Type B pancreatic cell (in vitro differentiated cells): ENCODE measurements around the gene SCNM1. TPM values are rescaled to one million over a fixed set of nuclear protein-coding genes. Genes with fewer than 3 reads are reported as not detected.

Experiments
- DNase-seq: peaks from one replicate; pipeline ENCODE4 v3.0.0; 2021; ENCODE audit warnings: mixed read lengths; ENCODE audit not compliant: unreplicated experiment; ENCODE audit errors: extremely low spot score
- H3K27ac Mint-ChIP-seq: 2 replicates; pipeline ENCODE4 v1.8.0; 2021; ENCODE audit warnings: mild to moderate bottlenecking, mixed read lengths
- H3K27me3 Mint-ChIP-seq: 2 replicates; pipeline ENCODE4 v1.8.0; 2021; ENCODE audit warnings: mixed read lengths
- H3K36me3 Mint-ChIP-seq: 2 replicates; pipeline ENCODE4 v1.8.0; 2021; ENCODE audit warnings: mixed read lengths
- H3K4me1 Mint-ChIP-seq: one replicate; pipeline ENCODE4 v1.8.0; 2021; ENCODE audit warnings: mixed read lengths; ENCODE audit not compliant: unreplicated experiment
- H3K4me3 Mint-ChIP-seq: 2 replicates; pipeline ENCODE4 v1.8.0; 2021; ENCODE audit warnings: mild to moderate bottlenecking, mixed read lengths
- H3K9me3 Mint-ChIP-seq: 2 replicates; pipeline ENCODE4 v1.8.0; 2021; ENCODE audit warnings: mixed read lengths
- long read RNA-seq: library from polyadenylated mRNA; unstranded; transcript quantifications from one replicate; pipeline ENCODE4 v2.0.0, GENCODE V29; 2020
- total RNA-seq: library from RNA; stranded (reverse); gene quantifications from 2 replicates; pipeline ENCODE4 v1.2.1, GENCODE V29; 2021; ENCODE audit warnings: low replicate concordance
- TF ChIP-seq, protein P1 (sequence below): fragments of 200-600 bp; sonication (generic); conservative IDR thresholded peaks from 2 replicates; pipeline ENCODE4 v1.5.0; 2021; ENCODE audit warnings: antibody characterized with exemption, mild to moderate bottlenecking

The SCNM1 gene, protein sequence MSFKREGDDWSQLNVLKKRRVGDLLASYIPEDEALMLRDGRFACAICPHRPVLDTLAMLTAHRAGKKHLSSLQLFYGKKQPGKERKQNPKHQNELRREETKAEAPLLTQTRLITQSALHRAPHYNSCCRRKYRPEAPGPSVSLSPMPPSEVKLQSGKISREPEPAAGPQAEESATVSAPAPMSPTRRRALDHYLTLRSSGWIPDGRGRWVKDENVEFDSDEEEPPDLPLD
- total RNA-seq, result 39.3 and 42.1 TPM in 2 replicates
- long read RNA-seq, transcript SCNM1-202 (7 exons, 2,016 nt), result major isoform, 8 of 35 reads
- long read RNA-seq, partial matches to known transcripts, result 2 of 35 reads
- long read RNA-seq, other reads (novel, unspliced or antisense), result 23 of 35 reads

DNA sequence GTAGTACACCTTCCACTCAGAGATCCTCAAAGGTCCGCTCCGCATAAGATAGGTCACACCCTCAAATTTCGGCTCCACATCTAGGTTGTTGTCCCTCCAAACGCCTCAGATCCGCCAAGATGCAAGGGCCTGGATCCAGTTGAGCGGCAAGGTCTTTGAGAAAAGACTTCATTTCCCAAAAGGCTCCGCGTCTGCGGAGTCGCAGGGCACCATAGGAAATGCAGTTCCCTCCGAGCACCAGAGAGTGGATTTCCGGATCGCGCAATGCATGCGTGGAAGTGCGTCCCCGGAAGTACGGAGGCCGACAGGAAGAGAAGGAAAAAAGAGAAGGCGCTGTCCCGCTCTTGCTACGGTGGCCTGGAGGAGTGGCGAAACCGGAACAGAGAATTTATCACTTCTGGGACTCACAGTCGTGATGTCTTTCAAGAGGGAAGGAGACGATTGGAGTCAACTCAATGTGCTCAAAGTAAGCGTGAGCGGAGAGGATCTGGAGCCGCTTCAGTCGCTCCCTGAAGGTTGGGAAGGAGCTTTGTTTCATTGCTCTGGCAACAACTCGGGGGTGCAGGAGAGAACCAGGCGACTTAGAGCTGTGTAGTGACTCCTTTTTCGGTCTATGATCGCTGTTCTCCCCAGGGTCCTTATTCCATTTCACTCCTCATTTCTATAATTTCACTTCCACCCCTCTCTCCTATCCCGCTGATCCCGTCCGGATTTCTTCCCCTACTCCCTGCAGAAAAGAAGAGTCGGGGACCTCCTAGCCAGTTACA lies at the start of gene SCNM1, which contains the start of gene LYSMD1:
SCNM1 (plus strand) TSS at position 407 of the 767 bp plus-strand sequence; CDS start at position 416, 9 bp downstream.
LYSMD1 (minus strand) TSS at position 165 of the 767 bp plus-strand sequence. CDS start 644 bp downstream, outside the sequence.
- Mint-ChIP-seq H3K9me3 (no peaks in the 10 kb centered on the region), H3K4me3 (peak within 1 kb of the TSS; percentile 97), H3K27ac (peak within 1 kb of the TSS; percentile 98), H3K27me3 (peaks cover 4% of the 10 kb centered on the region), H3K4me1 (peaks cover 26% of the 10 kb centered on the region), H3K36me3 (peaks cover 18% of the 10 kb centered on the region)
- TF ChIP-seq, protein P1, sequence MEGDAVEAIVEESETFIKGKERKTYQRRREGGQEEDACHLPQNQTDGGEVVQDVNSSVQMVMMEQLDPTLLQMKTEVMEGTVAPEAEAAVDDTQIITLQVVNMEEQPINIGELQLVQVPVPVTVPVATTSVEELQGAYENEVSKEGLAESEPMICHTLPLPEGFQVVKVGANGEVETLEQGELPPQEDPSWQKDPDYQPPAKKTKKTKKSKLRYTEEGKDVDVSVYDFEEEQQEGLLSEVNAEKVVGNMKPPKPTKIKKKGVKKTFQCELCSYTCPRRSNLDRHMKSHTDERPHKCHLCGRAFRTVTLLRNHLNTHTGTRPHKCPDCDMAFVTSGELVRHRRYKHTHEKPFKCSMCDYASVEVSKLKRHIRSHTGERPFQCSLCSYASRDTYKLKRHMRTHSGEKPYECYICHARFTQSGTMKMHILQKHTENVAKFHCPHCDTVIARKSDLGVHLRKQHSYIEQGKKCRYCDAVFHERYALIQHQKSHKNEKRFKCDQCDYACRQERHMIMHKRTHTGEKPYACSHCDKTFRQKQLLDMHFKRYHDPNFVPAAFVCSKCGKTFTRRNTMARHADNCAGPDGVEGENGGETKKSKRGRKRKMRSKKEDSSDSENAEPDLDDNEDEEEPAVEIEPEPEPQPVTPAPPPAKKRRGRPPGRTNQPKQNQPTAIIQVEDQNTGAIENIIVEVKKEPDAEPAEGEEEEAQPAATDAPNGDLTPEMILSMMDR, result peak; percentile 29
- peak; percentile 95 for DNase-seq

- H3K4me1 Mint-ChIP-seq, result no peaks in the 10 kb centered on the region
- no peaks in the 10 kb centered on the region for H3K9me3 Mint-ChIP-seq
- no peaks in the 10 kb centered on the region for H3K27me3 Mint-ChIP-seq
- H3K4me3 Mint-ChIP-seq, result no peak overlapping the region
- TF ChIP-seq, protein P1, result no peak
- H3K27ac Mint-ChIP-seq, result no peak overlapping the region
- no peak for DNase-seq
- no peaks in the 10 kb centered on the region for H3K36me3 Mint-ChIP-seq
These were observed 41.1 kb upstream of the SCNM1 start for GRCh38 chr1:151124763-151125403.

GRCh38 chr1:151128800-151129199 lies 37.1 kb upstream of the SCNM1 start:
- Mint-ChIP-seq H3K4me1 (no peaks in the 10 kb centered on the region), H3K9me3 (no peaks in the 10 kb centered on the region), H3K4me3 (no peak overlapping the region), H3K36me3 (no peaks in the 10 kb centered on the region), H3K27me3 (peaks cover 15% of the 10 kb centered on the region), H3K27ac (no peak overlapping the region)
- TF ChIP-seq, protein P1, result no peak
- DNase-seq, result no peak

DNA sequence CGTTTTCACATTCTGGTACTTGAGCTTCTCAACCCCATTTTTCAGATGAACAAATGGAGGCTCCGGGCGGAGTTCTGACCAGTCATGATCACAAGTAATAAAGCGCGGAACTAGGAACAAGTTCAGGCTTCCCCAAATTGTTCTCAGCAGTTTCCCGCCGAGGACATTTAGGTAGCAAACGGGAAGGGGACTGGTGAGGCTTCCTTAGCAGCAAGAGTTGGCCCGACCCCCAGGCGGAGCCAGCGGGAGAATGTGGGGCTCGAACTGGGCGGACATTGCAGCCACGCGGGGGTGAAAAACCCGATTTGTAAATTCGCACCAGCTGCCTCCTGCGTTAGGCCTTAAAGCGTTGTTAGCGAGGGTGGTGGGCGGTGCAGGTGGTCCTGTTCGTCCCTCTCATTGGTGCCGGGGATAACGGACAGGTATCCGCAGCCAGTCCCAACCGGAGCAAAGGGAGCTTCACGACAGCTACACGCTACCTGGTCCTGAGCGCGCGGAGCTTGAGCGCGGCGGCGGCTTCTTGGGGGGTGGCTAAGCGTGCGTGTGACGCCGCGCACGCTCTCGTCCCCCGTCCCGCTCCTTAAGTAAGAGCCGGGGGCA lies 34.9 kb upstream of the SCNM1 start:
- Mint-ChIP-seq H3K36me3 (peaks cover 6% of the 10 kb centered on the region), H3K9me3 (no peaks in the 10 kb centered on the region), H3K4me1 (no peaks in the 10 kb centered on the region), H3K27ac (peak overlapping the region; percentile 56), H3K4me3 (peak overlapping the region; percentile 88), H3K27me3 (peaks cover 26% of the 10 kb centered on the region)
- TF ChIP-seq, protein P1, result no peak
- peak; percentile 86 for DNase-seq

DNA sequence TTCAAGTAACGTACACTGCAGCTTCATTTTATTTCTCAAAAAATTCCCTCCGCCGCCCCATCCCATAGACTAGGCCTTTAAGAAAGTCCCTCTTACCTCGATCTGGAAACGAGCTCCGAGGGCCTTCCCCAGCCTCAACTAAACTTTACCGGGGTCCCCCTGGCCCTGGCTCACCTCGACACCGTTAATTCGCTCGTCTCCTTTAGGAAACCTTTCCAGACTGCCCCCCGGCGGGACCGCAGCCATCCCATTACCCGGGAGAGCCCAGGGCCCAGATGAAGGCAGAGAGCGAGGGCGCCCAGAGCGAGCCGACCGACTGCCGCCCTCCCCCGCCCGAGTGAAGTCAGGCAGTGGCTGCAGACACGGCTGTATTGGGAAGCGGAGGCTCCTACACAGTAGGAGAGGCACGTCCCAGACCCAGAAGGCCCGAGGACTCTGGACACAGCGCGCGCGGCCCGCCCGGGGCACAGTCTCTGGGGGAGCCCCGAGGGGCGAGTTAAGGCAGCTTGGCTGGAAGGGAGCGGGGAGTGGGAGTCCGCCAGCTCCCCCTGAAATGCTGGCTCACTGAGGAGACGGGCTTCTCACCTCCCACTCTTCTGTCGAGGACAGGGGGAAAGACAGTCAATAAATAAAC lies 34.1 kb upstream of the SCNM1 start:
- Mint-ChIP-seq H3K4me3 (peak overlapping the region; percentile 88), H3K9me3 (no peaks in the 10 kb centered on the region), H3K4me1 (no peaks in the 10 kb centered on the region), H3K27me3 (peaks cover 26% of the 10 kb centered on the region), H3K27ac (peak overlapping the region; percentile 56), H3K36me3 (peaks cover 11% of the 10 kb centered on the region)
- no peak for DNase-seq
- TF ChIP-seq, protein P1, result no peak
